GM12878 (cell line): ENCODE measurements around the gene DAO. TPM values are rescaled to one million over a fixed set of nuclear protein-coding genes. Genes with fewer than 3 reads are reported as not detected.

Source experiments
- ATAC-seq: fragments of 200-7000 bp; cut with Tn5 transposase; 3 replicates; pipeline ENCODE4 v1.9.1; 2020; ENCODE audit warnings: mild to moderate bottlenecking, moderate library complexity
- BruUV-seq: library from RNA; stranded (reverse); fragments of 400-500 nt; replicated peaks from 2 replicates; lab custom pipeline; 2021; lab: Mats Ljungman, UMichigan
- CTCF ChIA-PET: fragments of 300-600 bp; sonication (Branson Sonifier 250); formaldehyde crosslinking; extraction: SDS; loops from one replicate; lab custom pipeline; 2021; ENCODE audit warnings: inconsistent platforms; lab: Yijun Ruan, JAX
- POLR2A ChIA-PET: fragments of 350-600 bp; formaldehyde crosslinking; extraction: SDS; loops from one replicate; lab custom pipeline; 2021; ENCODE audit warnings: inconsistent platforms; lab: Charles Lee
- RAD21 ChIA-PET: fragments of 300-600 bp; sonication (Branson Sonifier 250); formaldehyde crosslinking; loops from one replicate; lab custom pipeline; 2023; ENCODE audit warnings: antibody characterized with exemption; ENCODE audit not compliant: unreplicated experiment; lab: Charles Lee
- SMC1A ChIA-PET: fragments of 300-600 bp; sonication (Branson Sonifier 250); formaldehyde crosslinking; loops from one replicate; lab custom pipeline; 2023; ENCODE audit not compliant: unreplicated experiment, uncharacterized antibody; lab: Charles Lee
- DNase-seq: peaks from one replicate; pipeline ENCODE4 v3.0.0-alpha.2; 2011; ENCODE audit warnings: low read depth, low spot score
- FAIRE-seq: peaks from 3 replicates; lab custom pipeline; 2011; peaks lifted over from hg19 to GRCh38; lab: Jason Lieb, UNC
- H2AFZ ChIP-seq: 2 replicates; pipeline ENCODE4 v1.6.0; 2011; ENCODE audit warnings: low read depth, low read length, control low read depth; ENCODE audit not compliant: control insufficient read depth
- H3K27ac ChIP-seq: 2 replicates; pipeline ENCODE4 v1.5.1; 2011; ENCODE audit warnings: control low read depth; ENCODE audit not compliant: control insufficient read depth, insufficient read depth
- H3K27me3 ChIP-seq, 2 experiments: replicated peaks in 1 of 2; 2 replicates each; pipeline versions ENCODE4 v1.6.0 to v1.6.1; 2011; ENCODE audit warnings: low read length in 1 of 2; ENCODE audit not compliant: control insufficient read depth in 2 of 2, insufficient read depth in 2 of 2
- H3K36me3 ChIP-seq, 2 experiments: 2 replicates each; pipeline ENCODE4 v1.5.1; 2011; ENCODE audit warnings: low read length in 1 of 2; ENCODE audit not compliant: control insufficient read depth in 2 of 2, insufficient read depth in 2 of 2
- H3K4me1 ChIP-seq: 2 replicates; pipeline ENCODE4 v1.6.1; 2011; ENCODE audit warnings: mild to moderate bottlenecking, low read length, moderate library complexity, mixed read lengths; ENCODE audit not compliant: control insufficient read depth, insufficient read depth
- H3K4me2 ChIP-seq: 2 replicates; pipeline ENCODE4 v1.6.0; 2011; ENCODE audit warnings: control low read depth; ENCODE audit not compliant: control insufficient read depth, insufficient read depth
- H3K4me3 ChIP-seq: fragments of 200-600 bp; sonication (generic); 2 replicates; pipeline ENCODE4 v1.5.1; 2016
- H3K79me2 ChIP-seq: 2 replicates; pipeline ENCODE4 v1.6.0; 2011; ENCODE audit warnings: low read length; ENCODE audit not compliant: control insufficient read depth, insufficient read depth
- H3K9ac ChIP-seq: 2 replicates; pipeline ENCODE4 v1.8.0; 2011; ENCODE audit warnings: low read length, control low read depth, mixed read lengths; ENCODE audit not compliant: control insufficient read depth, insufficient read depth
- H3K9me3 ChIP-seq: replicated peaks from 3 replicates; pipeline ENCODE4 v1.5.1; 2011; ENCODE audit warnings: mild to moderate bottlenecking, low read length; ENCODE audit not compliant: control insufficient read depth, insufficient read depth
- H4K20me1 ChIP-seq: 2 replicates; pipeline ENCODE4 v1.6.0; 2011; ENCODE audit not compliant: control insufficient read depth, insufficient read depth
- CBX3 ChIP-seq: fragments of 200-600 bp; sonication (generic); IDR thresholded peaks from 2 replicates; pipeline ENCODE4 v1.6.1; 2016; ENCODE audit warnings: low read depth, borderline replicate concordance
- ETV6 ChIP-seq, 2 experiments: fragments of 450-650 bp in 1 of 2; IDR thresholded peaks in 1 of 2; conservative IDR thresholded peaks in 1 of 2; 2 replicates each; pipeline ENCODE4 v1.6.1; 2014; ENCODE audit warnings: antibody characterized with exemption in 1 of 2, borderline replicate concordance in 1 of 2, low read depth in 1 of 2, mild to moderate bottlenecking in 1 of 2, moderate library complexity in 1 of 2
- KAT2A ChIP-seq: conservative IDR thresholded peaks from 2 replicates; pipeline ENCODE4 v1.6.1; 2011; ENCODE audit warnings: low read depth, low read length; ENCODE audit not compliant: control insufficient read depth
- KDM1A ChIP-seq: fragments of 200-600 bp; sonication (generic); IDR thresholded peaks from 2 replicates; pipeline ENCODE4 v1.6.1; 2016; ENCODE audit warnings: borderline replicate concordance
- NR2C2 ChIP-seq: IDR thresholded peaks from 2 replicates; pipeline ENCODE4 v1.6.1; 2011; ENCODE audit warnings: borderline replicate concordance, low read depth; ENCODE audit not compliant: control insufficient read depth, insufficient read length
- NRF1 ChIP-seq: conservative IDR thresholded peaks from 2 replicates; pipeline ENCODE4 v1.6.1; 2011; ENCODE audit warnings: mild to moderate bottlenecking, low read depth, low read length, improper control_type of control experiment
- RELB ChIP-seq: fragments of 450-650 bp; IDR thresholded peaks from 2 replicates; pipeline ENCODE4 v1.6.1; 2017; ENCODE audit warnings: low read depth, mild to moderate bottlenecking, moderate library complexity
- RFX5 ChIP-seq: IDR thresholded peaks from 2 replicates; pipeline ENCODE4 v1.6.1; 2011; ENCODE audit warnings: low read depth, low read length, improper control_type of control experiment
- RUNX3 ChIP-seq: IDR thresholded peaks from 2 replicates; pipeline ENCODE4 v1.6.1; 2012; ENCODE audit warnings: low read length, inconsistent platforms
- SIN3A ChIP-seq: IDR thresholded peaks from 2 replicates; pipeline ENCODE4 v1.6.1; 2012; ENCODE audit warnings: low read depth, low read length, improper control_type of control experiment
- SMARCA5 ChIP-seq: fragments of 450-650 bp; IDR thresholded peaks from 2 replicates; pipeline ENCODE4 v1.6.1; 2017; ENCODE audit warnings: mild to moderate bottlenecking
- USF1 ChIP-seq: IDR thresholded peaks from 2 replicates; pipeline ENCODE4 v1.6.1; 2011; ENCODE audit warnings: borderline replicate concordance, low read depth, mild to moderate bottlenecking, moderate library complexity, mixed read lengths, low read length; ENCODE audit not compliant: insufficient read depth; ENCODE audit errors: extremely low read length
- USF2 ChIP-seq: IDR thresholded peaks from 2 replicates; pipeline ENCODE4 v1.6.1; 2011; ENCODE audit warnings: low read depth, low read length, improper control_type of control experiment, borderline replicate concordance
- ZZZ3 ChIP-seq: IDR thresholded peaks from 2 replicates; pipeline ENCODE4 v1.6.1; 2011; ENCODE audit warnings: low read depth; ENCODE audit not compliant: control insufficient read depth, insufficient read length
- WGBS: methylation state at CpG from one replicate; pipeline ENCODE4 v1.1.6; 2016; ENCODE audit warnings: low lambda C conversion rate; ENCODE audit not compliant: insufficient replicate concordance, insufficient coverage; ENCODE audit errors: missing lambda C conversion rate; 5-methylcytosine and 5-hydroxymethylcytosine counted together
- in situ Hi-C: fragments of 300-500 bp; cut with MboI; formaldehyde crosslinking; loops from 9 replicates; pipeline ENCODE4 v1.14.3; 2018; ENCODE audit warnings: mixed read lengths
- intact Hi-C: fragments of 100-400 bp; cut with micrococcal nuclease; formaldehyde crosslinking; loops from one replicate; pipeline ENCODE4 v1.14.2; 2022; ENCODE audit not compliant: unreplicated experiment
- polyA plus RNA-seq, 11 experiments: library from polyadenylated mRNA; depleted of rRNA in 4 of 11; unstranded in 6 of 11; stranded (reverse) in 5 of 11; fragments of >200 nt; fragmentation: Nextera tagmentation in 4 of 11; fragmentation: Illumina TruSeq in 1 of 11; extraction: Ambion mirVana in 4 of 11; extraction: Trizol in 1 of 11; gene quantifications; 1 replicate in 1 of 11; 2 replicates in 10 of 11; pipeline versions ENCODE4 v1.2.1 to v1.2.3, GENCODE V29; 2011 to 2016; ENCODE audit warnings: inconsistent platforms in 2 of 11, missing spikeins in 2 of 11, low read depth in 1 of 11
- total RNA-seq, 4 experiments: library from RNA; depleted of rRNA in 3 of 4; stranded (reverse); fragments of >200 nt in 3 of 4; fragmentation: Illumina TruSeq in 1 of 4; extraction: Trizol in 1 of 4; gene quantifications; 2 replicates each; pipeline versions ENCODE4 v1.2.1 to v1.2.3, GENCODE V29; 2013 to 2021
- TF ChIP-seq, protein P1 (sequence below): fragments of 450-650 bp; IDR thresholded peaks from 2 replicates; pipeline ENCODE4 v1.6.1; 2016; ENCODE audit warnings: mild to moderate bottlenecking
- TF ChIP-seq, protein P2 (sequence below): fragments of 450-650 bp; IDR thresholded peaks from 2 replicates; pipeline ENCODE4 v1.6.1; 2018; ENCODE audit warnings: mild to moderate bottlenecking, low read depth, moderate library complexity; ENCODE audit not compliant: partially characterized antibody

The DAO gene
- total and polyA plus RNA-seq, 10 of the 15 experiments (the other 5 are each of a cell fraction or from before 2014, with no cell fraction given), result 0.15 TPM; not detected in 9

GRCh38 chr12:108833355-108833733 lies 46.5 kb upstream of the DAO start:
- DNase-seq (no peak), ATAC-seq (no peak), FAIRE-seq (no peak)
- ChIA-PET POLR2A (interaction anchor here (1.5 to 2.0 kb wide), 2 partner anchors 17 to 121 kb away, joined by 3 to 12 read pairs; no protein-coding TSS in a partner anchor), SMC1A (interaction anchor here (1.2 to 2.9 kb wide), 7 partner anchors 9 to 169 kb away, joined by 3 to 24 read pairs (median 8); no protein-coding TSS in a partner anchor), RAD21 (interaction anchor here (1.1 to 2.1 kb wide), 6 partner anchors 11 to 198 kb away, joined by 3 to 21 read pairs (median 4); no protein-coding TSS in a partner anchor), CTCF (interaction anchor here (0.6 to 1.9 kb wide), 6 partner anchors 12 to 216 kb away, joined by 3 to 11 read pairs (median 4); no protein-coding TSS in a partner anchor)
- 97% methylated on average over 9 of the region's 9 CpGs for WGBS
- Histone ChIP-seq H3K27ac (no peak overlapping the region), H2AFZ (no peak overlapping the region), H3K4me3 (no peak overlapping the region), H3K9me3 (no peaks in the 10 kb centered on the region), H3K4me1 (peaks cover 34% of the 10 kb centered on the region), H3K27me3 (no peaks in the 10 kb centered on the region), H3K36me3 (peaks cover 13 to 18% of the 10 kb centered on the region in 2 experiments), H4K20me1 (no peaks in the 10 kb centered on the region), H3K79me2 (peaks cover 22% of the 10 kb centered on the region), H3K4me2 (no peak overlapping the region), H3K9ac (no peak overlapping the region)
- intact Hi-C loops (no loop called here), in situ Hi-C loops (no loop called here)
- TF ChIP-seq RFX5 (no peak), NR2C2 (no peak), USF1 (no peak), USF2 (no peak), ZZZ3 (no peak), SMARCA5 (no peak), SIN3A (no peak), KDM1A (no peak), ETV6 (conservative IDR thresholded peaks at IDR 0.05 in 1 of 2, IDR thresholded peaks at IDR 0.05 in 1 of 2; ENCODE audit: borderline replicate concordance in 1 of 2, low read depth in 1 of 2) (no peak), CBX3 (no peak), KAT2A (no peak), RELB (no peak), RUNX3 (no peak), NRF1 (no peak)
- TF ChIP-seq, protein P1, sequence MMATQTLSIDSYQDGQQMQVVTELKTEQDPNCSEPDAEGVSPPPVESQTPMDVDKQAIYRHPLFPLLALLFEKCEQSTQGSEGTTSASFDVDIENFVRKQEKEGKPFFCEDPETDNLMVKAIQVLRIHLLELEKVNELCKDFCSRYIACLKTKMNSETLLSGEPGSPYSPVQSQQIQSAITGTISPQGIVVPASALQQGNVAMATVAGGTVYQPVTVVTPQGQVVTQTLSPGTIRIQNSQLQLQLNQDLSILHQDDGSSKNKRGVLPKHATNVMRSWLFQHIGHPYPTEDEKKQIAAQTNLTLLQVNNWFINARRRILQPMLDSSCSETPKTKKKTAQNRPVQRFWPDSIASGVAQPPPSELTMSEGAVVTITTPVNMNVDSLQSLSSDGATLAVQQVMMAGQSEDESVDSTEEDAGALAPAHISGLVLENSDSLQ, result no peak
- TF ChIP-seq, protein P2, sequence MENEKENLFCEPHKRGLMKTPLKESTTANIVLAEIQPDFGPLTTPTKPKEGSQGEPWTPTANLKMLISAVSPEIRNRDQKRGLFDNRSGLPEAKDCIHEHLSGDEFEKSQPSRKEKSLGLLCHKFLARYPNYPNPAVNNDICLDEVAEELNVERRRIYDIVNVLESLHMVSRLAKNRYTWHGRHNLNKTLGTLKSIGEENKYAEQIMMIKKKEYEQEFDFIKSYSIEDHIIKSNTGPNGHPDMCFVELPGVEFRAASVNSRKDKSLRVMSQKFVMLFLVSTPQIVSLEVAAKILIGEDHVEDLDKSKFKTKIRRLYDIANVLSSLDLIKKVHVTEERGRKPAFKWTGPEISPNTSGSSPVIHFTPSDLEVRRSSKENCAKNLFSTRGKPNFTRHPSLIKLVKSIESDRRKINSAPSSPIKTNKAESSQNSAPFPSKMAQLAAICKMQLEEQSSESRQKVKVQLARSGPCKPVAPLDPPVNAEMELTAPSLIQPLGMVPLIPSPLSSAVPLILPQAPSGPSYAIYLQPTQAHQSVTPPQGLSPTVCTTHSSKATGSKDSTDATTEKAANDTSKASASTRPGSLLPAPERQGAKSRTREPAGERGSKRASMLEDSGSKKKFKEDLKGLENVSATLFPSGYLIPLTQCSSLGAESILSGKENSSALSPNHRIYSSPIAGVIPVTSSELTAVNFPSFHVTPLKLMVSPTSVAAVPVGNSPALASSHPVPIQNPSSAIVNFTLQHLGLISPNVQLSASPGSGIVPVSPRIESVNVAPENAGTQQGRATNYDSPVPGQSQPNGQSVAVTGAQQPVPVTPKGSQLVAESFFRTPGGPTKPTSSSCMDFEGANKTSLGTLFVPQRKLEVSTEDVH, result no peak
- BruUV-seq, result no TSS peak
